K562 treated with DMSO at 1 percent for 48 hours (cell line): ENCODE measurements around the gene FOXP1. TPM values are rescaled to one million over a fixed set of nuclear protein-coding genes. Genes with fewer than 3 reads are reported as not detected.

Experiments used
- total RNA-seq: library from RNA; unstranded; fragments of 300-600 nt; gene quantifications from 2 replicates; pipeline ENCODE4 v1.2.3, GENCODE V29; 2022; ENCODE audit warnings: low replicate concordance; ENCODE audit errors: extremely low read depth

FOXP1 gene
- total RNA-seq, result not detected in 2 replicates

DNA sequence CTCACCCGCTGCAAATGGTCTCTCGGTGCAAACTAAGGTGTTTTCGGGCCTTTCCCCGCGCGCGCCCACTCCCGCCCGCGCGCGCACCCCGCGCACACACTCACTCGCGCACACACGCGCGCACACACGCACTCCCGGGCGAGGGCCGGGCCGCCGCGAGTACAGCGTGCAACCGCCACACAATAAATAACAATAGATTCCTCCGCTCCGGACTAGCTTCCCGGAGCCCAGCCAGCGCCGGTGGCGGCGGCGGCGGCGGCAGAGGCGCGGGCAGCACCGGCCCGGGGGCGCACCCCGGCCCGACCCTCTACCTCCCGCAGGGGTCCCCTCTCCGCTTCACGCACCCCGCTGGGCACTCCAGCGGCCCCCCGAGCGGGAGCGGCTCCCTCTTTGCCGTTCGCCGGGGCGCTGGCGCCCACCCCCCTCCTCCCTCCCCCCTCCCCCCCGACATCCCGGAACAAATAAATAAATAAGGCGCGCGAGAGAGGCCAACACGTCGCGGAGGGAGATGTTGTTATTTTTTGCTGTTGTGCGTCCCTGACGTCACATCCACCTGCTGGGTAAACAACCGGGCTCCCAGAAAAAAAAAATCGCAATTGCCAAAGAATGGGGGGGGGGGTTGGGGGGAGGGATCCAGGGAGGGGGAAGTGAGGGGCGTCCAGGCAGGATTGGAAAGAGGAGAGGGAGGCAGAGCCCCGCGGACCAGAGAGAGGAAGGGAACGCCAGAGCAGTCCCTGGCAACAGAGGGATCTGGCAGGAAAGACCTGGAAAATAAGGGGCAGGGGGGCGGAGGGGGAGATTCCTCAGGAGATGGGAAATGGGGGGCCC lies at the start of gene FOXP1:
FOXP1 (minus strand) TSS at position 163 of the 828 bp plus-strand sequence. CDS start 385,347 bp downstream, outside the sequence.

Other genes with a start within 250 kb of the FOXP1 start
- gene EIF4E3, start 141.7 kb upstream of the FOXP1 start, total RNA-seq, result not detected in 2 replicates
- gene GPR27, start 170.1 kb upstream of the FOXP1 start, total RNA-seq, result not detected in 2 replicates
- gene PROK2, start 201.4 kb upstream of the FOXP1 start, total RNA-seq, result not detected in 2 replicates